Skin of body (tissue), 2 donors: Measurements from ENCODE around the gene TPK1. TPM values are rescaled to one million over a fixed set of nuclear protein-coding genes. Genes with fewer than 3 reads are reported as not detected.
"Not testable (repeated sequence)": the region's sequence is repeated elsewhere in the genome, so short reads cannot be mapped to it uniquely, and the experiment has no call there.

Source experiments
- DNase-seq: peaks from one replicate; lab custom pipeline; 2025; lab: John Stamatoyannopoulos, UW
- total RNA-seq: library from RNA; depleted of rRNA; stranded (reverse); fragments of >200 nt; gene quantifications from one replicate; pipeline ENCODE4 v1.2.3, GENCODE V29; 2014

TPK1 gene
- total RNA-seq, 1 donor from 2014 or later = 3.7 TPM

DNA sequence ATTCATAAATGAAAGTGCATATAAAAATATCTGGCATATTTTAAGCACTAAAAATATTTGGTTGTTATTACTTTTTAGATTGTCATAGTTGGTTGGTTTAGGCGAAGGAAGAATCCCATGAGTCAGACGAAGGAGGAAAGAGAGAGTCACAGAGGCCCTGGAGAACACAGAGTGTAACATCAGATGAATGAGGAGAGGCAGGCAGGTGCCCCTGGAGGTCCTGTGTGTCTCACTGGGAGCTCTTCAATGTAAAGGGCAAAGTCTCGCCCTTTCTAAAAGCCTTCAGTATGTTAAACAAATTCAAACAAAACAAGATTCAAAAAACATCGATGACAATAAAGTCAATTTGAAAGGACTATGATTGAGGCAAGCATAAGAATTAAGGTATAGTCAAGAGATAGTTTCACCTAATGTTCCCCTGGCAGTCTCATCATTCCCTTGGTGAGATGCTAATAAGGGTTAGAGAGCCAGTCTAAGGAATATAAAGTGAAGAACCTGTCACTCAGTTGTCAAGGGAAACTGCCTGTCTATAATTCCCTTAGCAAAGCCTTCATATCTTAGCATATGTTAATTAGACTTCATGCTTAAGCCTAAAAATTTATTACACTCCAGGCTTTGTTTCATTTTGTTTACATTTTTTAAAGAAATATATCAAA, 194.3 kb downstream of the TPK1 start:
- no peak for DNase-seq

DNA sequence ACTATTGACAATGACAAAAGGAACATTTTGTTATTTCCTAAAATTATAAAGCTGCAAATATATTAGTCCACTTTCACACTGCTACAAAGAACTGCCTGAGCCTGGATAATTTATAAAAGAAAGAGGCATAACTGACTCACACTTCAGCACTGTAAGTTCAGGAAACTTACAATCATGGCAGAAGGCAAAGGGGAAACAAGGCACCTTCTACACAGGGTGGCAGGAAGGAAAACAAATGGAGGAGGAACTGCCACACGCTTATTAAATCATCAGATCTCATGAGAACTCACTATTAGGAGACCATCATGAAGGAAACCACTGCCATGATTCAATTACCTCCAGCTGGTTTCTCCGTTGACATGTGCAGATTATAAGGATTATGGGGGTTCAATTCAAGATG, 203.1 kb downstream of the TPK1 start:
- no peak for DNase-seq

DNA sequence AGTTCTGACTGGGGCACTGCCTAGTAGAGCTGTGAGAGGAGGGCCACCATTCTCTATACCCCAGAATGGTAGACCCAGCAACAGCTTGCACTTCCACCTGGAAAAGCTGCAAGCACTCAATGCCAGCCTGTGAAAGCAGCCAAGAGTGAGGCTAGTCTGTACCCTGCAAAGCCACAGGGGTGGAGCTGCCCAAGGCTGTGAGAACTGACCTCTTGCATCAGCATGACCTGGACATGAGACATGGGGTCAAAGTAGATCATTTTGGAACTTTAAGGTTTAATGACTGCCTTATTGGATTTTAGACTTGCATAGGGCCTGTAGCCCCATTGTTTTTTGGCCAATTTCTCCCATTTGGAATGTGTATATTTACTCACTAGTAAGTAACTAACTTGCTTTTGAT, 206.3 kb downstream of the TPK1 start:
- DNase-seq = no peak

DNA sequence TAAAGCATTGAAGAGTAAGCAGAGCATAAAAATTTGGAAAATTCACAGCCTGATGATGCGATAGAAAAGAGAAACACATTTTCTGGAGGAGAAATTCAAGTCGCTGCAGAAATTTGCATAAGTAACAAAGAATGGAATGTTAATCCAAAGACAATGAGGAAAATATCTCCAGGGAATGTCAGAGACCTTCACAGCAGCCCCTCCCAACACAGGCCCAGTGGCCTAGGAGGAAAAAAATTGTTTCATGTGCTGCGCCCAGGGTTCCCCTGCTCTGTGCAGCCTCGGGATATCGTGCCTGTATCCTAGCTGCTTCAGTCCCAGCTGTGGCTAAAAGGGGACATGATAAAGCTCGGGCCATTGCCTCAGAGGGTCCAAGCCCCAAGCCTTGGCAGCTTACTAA, 206.8 kb downstream of the TPK1 start:
- no peak for DNase-seq

GRCh38 chr7:144628176-144628575, 207.7 kb downstream of the TPK1 start:
- no peak for DNase-seq

- DNase-seq = no peak
Measured at GRCh38 chr7:144622745-144623144, 213.1 kb downstream of the TPK1 start.

DNA sequence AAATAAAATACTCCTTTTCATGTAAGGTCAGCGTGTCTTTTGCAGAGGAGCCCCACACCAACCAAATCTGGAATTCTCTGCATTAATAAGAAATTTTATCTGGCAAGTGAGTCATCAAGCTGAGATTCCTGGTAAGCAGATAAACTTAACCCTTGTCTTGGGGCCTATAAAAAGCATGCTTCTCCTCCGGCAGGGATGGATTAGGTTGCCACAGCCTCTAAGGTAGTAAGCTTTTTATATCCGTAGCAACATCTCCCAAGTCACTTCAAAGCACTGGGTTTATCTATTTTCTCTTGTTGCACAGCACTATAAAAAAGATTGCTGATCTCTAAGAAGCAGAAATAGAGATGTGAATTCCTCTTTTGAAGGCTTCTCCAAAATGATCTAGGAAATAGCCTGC, 229.6 kb downstream of the TPK1 start:
- DNase-seq = no peak

DNA sequence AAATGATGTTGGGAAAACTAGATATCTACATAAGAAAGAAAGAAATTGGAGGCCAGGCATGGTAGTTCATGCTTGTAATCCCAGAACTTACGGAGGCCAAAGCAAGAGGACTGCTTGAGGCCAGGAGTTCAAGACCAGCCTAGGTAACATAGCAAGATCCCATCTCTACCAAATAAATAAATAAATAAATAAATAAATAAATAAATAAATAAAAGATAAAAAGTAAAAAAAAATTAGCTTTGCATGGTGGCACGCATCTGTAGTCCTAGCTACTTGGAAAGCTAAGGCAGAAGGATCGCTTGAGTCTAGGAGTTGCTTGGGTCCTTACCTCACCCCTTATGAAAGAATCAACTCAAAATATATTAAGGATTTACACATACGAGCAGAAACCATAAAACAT, 238.9 kb downstream of the TPK1 start:
- DNase-seq = no peak

GRCh38 chr7:144594580-144594979, 241.3 kb downstream of the TPK1 start:
- DNase-seq = no peak

- peak; percentile 34 for DNase-seq
Measured at GRCh38 chr7:144588559-144589051, 247.2 kb downstream of the TPK1 start.

- no peak for DNase-seq
Measured at GRCh38 chr7:144587701-144588100, 248.2 kb downstream of the TPK1 start.

- DNase-seq = no peak
Measured at GRCh38 chr7:144584726-144585125, 251.1 kb downstream of the TPK1 start.

DNA sequence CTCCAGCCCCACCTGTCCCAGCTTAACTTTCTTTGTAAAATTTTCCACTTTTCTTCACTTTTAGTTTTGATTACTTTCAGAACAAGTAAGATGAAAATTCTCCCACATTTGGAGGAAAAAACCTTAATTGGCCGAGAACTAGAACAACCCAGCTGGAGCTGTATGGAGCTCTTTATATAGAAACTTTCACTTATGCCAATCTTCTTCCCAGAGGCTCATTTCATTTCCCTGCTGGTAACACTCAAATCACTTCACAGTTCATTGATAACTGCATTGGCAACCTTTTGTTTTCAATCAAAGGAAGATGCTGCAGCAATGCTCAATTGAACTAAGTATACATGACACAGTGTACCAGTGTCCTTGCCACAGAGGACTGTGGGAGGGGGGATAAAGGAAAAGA, 256.2 kb downstream of the TPK1 start:
- no peak for DNase-seq

DNA sequence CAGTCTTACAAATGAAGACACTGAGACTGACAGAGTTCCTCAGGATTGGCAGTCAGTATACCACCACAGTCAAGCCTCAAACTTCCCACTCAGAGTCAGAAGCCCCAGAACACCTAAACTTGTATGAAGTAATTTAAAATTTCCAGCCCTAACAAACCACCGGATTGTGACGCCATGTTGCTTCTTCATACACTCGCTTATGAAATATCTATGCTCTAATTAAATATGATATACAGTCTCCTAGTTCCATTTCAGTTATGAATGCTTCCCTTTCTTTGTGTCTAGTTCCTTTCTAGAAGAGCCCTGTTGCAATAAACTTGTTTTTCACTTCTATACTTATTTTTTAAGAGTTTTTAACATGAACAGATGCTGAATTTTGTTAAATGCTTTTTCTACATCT, 260.4 kb downstream of the TPK1 start:
- DNase-seq = no peak

DNA sequence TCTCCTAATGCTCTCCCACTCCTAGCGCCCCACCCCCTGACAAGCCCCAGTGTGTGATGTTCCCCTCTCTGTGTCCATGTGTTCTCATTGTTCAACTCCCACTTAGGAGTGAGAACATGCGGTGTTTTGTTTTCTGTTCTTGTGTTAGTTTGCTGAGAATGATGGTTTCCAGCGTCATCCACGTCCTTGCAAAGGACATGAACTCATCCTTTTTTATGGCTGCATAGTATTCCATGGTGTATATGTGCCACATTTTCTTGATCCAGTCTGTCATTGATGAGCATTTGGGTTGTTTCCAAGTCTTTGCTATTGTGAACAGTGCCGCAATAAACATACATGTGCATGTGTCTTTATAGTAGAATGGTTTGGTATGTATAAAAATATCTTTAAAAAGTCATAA, 261.1 kb downstream of the TPK1 start:
- not testable (repeated sequence) for DNase-seq

DNA sequence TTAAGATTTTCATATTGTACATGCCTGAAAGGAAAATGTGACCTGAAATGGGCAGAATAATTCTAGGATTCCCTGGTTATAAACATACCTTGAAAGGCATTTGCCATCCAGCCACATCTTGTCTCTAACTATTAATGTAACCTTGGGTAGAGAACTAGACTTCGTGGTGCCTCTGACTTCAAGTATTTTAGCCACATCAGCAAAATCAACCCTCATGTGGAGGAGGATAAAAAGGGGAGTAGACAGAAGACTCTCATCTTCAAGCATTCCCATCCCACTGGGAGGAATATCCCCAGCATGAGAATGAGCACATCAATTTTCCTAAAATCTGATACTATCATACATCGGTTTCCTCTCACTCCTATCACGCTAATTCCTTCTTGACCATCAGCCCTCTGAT, 267.6 kb downstream of the TPK1 start:
- no peak for DNase-seq

- DNase-seq = no peak
Measured at GRCh38 chr7:144565586-144565985, 270.3 kb downstream of the TPK1 start.

DNA sequence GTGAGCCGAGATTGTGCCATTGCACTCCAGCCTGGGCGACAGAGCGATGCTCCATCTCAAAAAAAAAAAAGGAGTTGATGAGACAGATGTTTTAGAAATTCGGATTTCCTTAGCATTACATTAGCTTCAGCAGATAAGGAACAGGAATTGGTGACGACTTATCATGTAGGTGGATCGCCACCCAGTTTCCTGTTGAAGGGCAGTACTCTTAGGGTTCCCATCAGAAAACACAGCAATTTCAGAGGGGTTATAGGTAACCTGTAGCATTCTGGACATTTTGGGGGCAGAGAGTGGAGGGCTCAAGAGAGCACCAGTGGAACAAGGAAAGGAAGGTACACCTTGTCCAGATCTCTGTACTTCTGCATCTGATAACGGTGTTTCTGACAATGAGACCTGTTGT, 286.0 kb downstream of the TPK1 start:
- no peak for DNase-seq

DNA sequence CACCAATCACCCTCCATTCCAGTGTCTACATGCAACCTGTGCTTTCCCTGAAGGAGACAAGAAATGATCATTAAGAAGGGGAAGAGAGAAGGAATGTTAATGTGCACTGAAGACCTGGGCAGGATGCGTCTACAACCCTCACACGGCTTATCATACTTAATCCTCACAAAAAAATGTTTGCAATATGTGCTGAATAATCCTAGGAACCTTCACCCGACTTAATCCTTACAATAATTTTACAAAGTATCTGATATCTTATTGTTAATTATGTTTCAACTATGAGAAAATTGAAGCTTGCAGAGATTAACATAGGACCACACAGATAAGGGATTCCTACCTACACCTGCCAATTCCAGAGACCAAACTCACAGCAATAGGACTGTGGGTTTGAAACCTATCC, 287.3 kb downstream of the TPK1 start:
- DNase-seq = no peak

GRCh38 chr7:144547888-144548287, 288.0 kb downstream of the TPK1 start:
- no peak for DNase-seq

DNA sequence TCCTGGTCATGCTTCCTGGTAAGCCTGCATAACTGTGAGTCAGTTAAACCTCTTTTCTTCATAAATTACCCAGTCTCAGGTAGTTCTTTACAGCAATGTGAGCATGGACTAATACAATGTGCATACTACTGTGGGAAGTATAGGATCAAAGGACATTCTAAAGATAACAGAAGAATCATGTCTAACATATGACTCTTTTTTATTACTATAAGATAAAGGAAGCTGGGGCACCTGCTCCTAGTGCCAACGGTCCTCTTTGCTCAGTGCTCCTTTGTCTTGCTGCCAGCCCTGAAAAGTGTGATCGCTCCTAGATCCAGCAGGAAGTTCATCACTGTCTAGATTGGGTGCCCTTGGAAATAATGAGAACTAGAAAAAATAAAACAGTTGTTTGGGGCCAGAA, 289.1 kb downstream of the TPK1 start:
- no peak for DNase-seq

GRCh38 chr7:144545330-144545729, 290.5 kb downstream of the TPK1 start:
- DNase-seq = no peak

DNA sequence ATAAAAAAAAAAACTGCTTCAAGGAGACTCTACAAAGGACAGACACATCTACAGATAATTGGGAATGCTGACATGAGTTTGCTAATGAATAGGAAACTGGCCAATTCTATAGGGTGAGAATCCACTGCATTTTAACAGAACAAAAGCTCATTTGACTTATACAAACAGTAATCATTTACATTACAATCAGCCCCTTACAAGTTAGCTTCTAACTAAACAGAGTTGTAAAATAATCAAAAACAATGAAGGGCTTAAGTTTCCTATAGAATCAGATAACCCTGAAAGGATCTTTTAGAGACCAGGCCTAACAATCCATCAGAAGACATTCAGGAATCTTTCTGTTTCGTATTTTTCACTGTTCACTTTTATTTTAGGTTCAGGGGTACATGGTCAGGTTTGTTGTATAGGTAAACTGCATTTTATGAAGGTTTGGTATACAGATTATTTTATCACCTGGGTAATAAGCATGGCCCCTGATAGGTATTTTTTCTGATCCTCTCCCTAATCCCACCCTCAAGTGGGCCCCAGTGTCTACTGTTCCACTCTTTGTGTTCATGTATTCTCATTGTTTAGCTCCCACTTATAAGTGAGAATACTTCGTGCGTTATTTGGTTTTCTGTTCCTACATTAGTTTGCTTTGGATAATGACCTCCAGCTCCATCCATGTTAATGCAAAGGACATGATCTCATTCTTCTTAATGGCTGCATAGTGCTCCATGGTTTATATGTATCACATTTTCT, 301.0 kb downstream of the TPK1 start:
- no peak for DNase-seq
